Measurements from ENCODE around the gene MOB2. TPM values are rescaled to one million over a fixed set of nuclear protein-coding genes. Genes with fewer than 3 reads are reported as not detected.

The MOB2 gene
- total RNA-seq (2021) (19.1 and 21.8 TPM in 2 replicates), Bru-seq, nascent RNA (percentile 51 among the genes with signal in this experiment), BruChase-seq, experiment 1, labeled RNA remaining after a 2-hour chase (percentile 57 among the genes with signal in this experiment), BruChase-seq, experiment 2, labeled RNA remaining after a 6-hour chase (percentile 50 among the genes with signal in this experiment)
- long read RNA-seq, partial matches to known transcripts: 20 of 28 reads
- long read RNA-seq, other reads (novel, unspliced or antisense): 7 of 28 reads

DNA sequence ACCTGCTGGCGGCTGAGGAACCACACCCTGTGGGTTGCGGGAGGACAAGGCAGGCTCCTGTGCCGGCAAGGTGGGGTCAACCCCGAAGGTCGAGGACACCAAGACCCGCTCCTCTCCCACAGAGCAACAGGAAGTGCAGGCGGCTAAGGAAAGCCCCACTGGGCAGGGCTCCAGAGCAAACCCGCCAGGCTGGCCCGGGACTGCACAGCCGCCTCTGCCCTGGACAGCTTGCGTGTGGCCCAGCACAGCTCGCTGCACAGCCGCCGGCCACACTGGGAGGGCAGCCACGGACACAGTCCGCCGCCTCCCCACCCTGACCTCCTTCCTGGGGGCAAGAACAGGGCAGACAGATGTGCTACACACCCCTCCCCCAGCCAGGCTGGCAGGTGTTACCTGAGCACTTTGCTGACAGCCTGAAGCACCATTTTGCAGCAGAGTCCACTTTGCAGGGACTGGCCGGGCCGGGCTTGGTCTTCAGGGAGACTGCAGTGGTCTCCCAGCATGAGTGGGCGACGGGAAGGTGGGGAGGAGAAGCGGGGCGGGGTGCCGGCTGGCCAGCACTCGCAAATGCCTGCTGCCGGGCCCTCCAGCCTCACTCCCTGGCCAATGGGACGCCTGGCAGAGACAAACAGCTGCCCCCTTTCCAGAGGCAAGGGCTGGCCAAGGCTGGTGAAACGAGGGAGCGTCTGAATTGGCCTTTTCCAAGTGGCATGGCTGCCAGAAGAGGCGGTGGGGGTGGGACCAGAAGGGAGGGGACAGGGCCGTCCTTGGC, at the start of gene MOB2:
Gene MOB2, minus strand, starts transcription at position 726 of the 772 bp plus-strand sequence. Its CDS starts 223 bp downstream, at position 503.
- intact Hi-C loops (cut with micrococcal nuclease; ENCODE audit: unreplicated experiment): no loop called here

DNA sequence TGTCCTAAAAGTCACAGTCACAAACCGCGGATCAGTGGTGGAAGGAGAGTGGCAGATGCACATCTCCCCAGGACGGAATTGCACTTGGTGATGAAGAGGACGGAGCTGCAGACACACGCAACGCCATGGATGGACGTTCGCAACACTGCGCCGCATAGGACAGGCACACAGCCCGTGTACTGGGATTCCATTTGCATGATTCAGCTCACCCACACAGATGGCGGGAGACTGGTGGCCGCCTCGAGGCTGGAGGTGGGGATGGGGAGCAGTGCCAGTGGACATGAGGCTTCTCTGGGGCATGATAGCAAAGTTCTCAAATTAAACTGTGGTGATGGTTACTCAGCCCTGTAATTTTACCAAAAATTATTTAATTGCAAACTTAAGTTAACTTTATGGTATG, 48.1 kb upstream of the MOB2 start:
- Histone ChIP-seq H3K79me2 (ENCODE audit: low read depth) (peaks cover 13% of the 10 kb centered on the region; the same call in 1 of the 2 replicates), H3K27ac (no peak overlapping the region), H3K9me3 (ENCODE audit: insufficient read depth, low read depth) (no peaks in the 10 kb centered on the region), H2AFZ (no peak overlapping the region), H3K4me2 (no peak overlapping the region), H3K4me3 (no peak overlapping the region), H3K27me3 (ENCODE audit: insufficient read depth, low read depth) (peaks cover 5% of the 10 kb centered on the region; the same call in 1 of the 2 replicates), H3K4me1 (replicated peaks; ENCODE audit: insufficient read depth) (no peaks in the 10 kb centered on the region), H3K9me2 (ENCODE audit: insufficient read depth) (no peaks in the 10 kb centered on the region), H4K20me1 (ENCODE audit: insufficient read depth) (peaks cover 9% of the 10 kb centered on the region), H3K36me3 (ENCODE audit: low read depth) (no peaks in the 10 kb centered on the region), H3F3A (ENCODE audit: insufficient read depth, low read depth) (no peaks in the 10 kb centered on the region)
- CTCF ChIA-PET: no interaction called here
- intact Hi-C loops (cut with micrococcal nuclease; ENCODE audit: unreplicated experiment): no loop called here
- no peak for DNase-seq
- no TSS peak for BruUV-seq (replicated peaks)
- TF ChIP-seq EZH2 (IDR thresholded peaks at IDR 0.05; ENCODE audit: low read depth) (no peak), CTCF (conservative IDR thresholded peaks at IDR 0.05) (no peak)
- POLR2A ChIA-PET (ENCODE audit: unreplicated experiment): no interaction called here

More for the DNA sequence above, at the start of gene MOB2:
- no peaks in the 10 kb centered on the region for H3K9me2 ChIP-seq (ENCODE audit: insufficient read depth)
- DNase-seq: peak in 1 of 2 experiments; percentile 67
- no peaks in the 10 kb centered on the region; the same call in 1 of the 2 replicates for H4K20me1 ChIP-seq (ENCODE audit: insufficient read depth)
- H3K36me3 ChIP-seq (ENCODE audit: low read depth): no peaks in the 10 kb centered on the region
- ChIA-PET CTCF (interaction anchor here (0.5 kb wide), 1 partner anchor 10 kb away, joined by 3 read pairs; no protein-coding TSS in a partner anchor), POLR2A (ENCODE audit: unreplicated experiment) (no interaction called here)
- no peaks in the 10 kb centered on the region for H3K27me3 ChIP-seq (ENCODE audit: insufficient read depth, low read depth)
- TF ChIP-seq EZH2 (IDR thresholded peaks at IDR 0.05; ENCODE audit: low read depth) (no peak), CTCF (conservative IDR thresholded peaks at IDR 0.05) (no peak)
- H3F3A ChIP-seq (ENCODE audit: insufficient read depth, low read depth): no peaks in the 10 kb centered on the region
- no peaks in the 10 kb centered on the region for H3K4me1 ChIP-seq (replicated peaks; ENCODE audit: insufficient read depth)
- no peak within 1 kb of the TSS for H3K4me3 ChIP-seq
- H3K4me2 ChIP-seq: no peak within 1 kb of the TSS
- H2AFZ ChIP-seq: no peak within 1 kb of the TSS
- no peaks in the 10 kb centered on the region for H3K79me2 ChIP-seq (ENCODE audit: low read depth)
- no peaks in the 10 kb centered on the region for H3K9me3 ChIP-seq (ENCODE audit: insufficient read depth, low read depth)
- H3K27ac ChIP-seq: no peak within 1 kb of the TSS
- BruUV-seq (replicated peaks): no TSS peak

DNA sequence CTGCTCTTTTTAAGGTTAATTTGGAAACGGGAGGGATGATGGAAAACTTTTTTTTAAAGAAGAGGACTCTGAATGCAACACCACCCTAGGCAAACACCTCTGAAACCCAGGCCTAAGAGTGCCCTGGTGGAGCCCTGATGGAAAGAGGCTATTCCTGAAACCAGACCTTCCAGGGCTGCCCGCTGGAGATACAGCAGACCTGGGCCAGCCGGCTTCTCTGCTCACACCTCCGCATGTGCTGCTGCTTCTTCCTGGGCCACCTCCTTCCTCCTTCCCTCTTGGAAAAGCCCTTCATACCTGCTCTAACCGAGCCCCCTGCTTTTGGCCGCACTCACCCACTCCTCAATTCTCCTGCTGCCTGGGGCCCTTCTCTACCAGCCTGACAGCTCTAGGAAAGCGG, 47.6 kb upstream of the MOB2 start:
- Histone ChIP-seq H4K20me1 (ENCODE audit: insufficient read depth) (peaks cover 9% of the 10 kb centered on the region), H3K4me2 (no peak overlapping the region), H3K9me3 (ENCODE audit: insufficient read depth, low read depth) (no peaks in the 10 kb centered on the region), H3K79me2 (ENCODE audit: low read depth) (peaks cover 13% of the 10 kb centered on the region; the same call in 1 of the 2 replicates), H2AFZ (no peak overlapping the region), H3K9me2 (ENCODE audit: insufficient read depth) (no peaks in the 10 kb centered on the region), H3K36me3 (ENCODE audit: low read depth) (no peaks in the 10 kb centered on the region), H3K27me3 (ENCODE audit: insufficient read depth, low read depth) (peaks cover 4% of the 10 kb centered on the region; the same call in 1 of the 2 replicates), H3K4me3 (no peak overlapping the region), H3K27ac (no peak overlapping the region), H3F3A (ENCODE audit: insufficient read depth, low read depth) (no peaks in the 10 kb centered on the region), H3K4me1 (replicated peaks; ENCODE audit: insufficient read depth) (no peaks in the 10 kb centered on the region)
- POLR2A ChIA-PET (ENCODE audit: unreplicated experiment): no interaction called here
- CTCF ChIA-PET: no interaction called here
- no TSS peak for BruUV-seq (replicated peaks)
- no peak for DNase-seq
- intact Hi-C loops (cut with micrococcal nuclease; ENCODE audit: unreplicated experiment): no loop called here
- TF ChIP-seq EZH2 (IDR thresholded peaks at IDR 0.05; ENCODE audit: low read depth) (no peak), CTCF (conservative IDR thresholded peaks at IDR 0.05) (no peak)

Measured in PC-9 (cell line).